Stimulated activated CD8-positive, alpha-beta memory T cell treated with anti-CD3 and anti-CD28 coated beads, Interleukin-7, amount 100 ng/mL, for 48 hours (primary cell): ENCODE data around the gene TSC22D3.

Experiments used
- DNase-seq, 2 donors: peaks; one replicate each; pipeline ENCODE4 v3.0.0-alpha.2; 2020; ENCODE audit warnings: low read depth in 1 of 2; ENCODE audit errors: extremely low read depth in 1 of 2

Gene TSC22D3

DNA sequence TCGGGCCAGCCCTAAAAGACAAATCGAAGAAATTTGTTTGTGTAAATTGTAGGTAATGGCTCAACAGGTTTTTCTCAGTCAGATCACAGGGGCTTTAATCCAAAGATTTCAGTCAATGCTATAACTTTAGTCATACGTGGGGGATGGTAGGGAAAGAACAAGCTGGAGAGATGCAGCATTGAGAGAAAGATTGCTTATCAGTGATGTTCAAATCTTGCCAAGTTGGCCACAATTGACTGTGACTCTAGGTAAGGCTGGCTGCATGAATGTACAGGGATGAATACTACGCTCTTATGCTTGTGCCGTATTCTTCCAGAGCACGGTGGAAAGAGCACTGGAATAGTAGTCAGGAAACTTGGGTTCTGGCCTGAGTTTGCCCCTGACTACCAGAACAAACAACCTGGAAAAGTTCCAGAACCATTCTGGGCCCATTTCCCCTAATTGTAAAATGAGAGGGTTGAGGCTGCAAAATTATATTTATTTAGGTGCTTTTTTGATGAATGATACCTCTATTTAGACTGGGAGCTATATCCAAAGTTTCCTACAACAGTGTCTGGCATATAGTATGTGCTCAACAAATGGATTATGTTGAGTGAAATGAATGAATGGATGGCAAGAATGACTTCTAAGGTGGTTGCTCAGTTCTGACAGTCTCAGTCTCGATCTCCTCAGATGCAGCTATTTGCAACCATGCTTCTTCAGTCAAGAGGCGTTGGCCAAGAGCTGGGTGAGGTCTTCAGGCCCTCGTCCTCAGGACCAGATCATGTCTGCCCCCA is 44.4 kb downstream of the TSC22D3 start:
- no peak for DNase-seq

DNA sequence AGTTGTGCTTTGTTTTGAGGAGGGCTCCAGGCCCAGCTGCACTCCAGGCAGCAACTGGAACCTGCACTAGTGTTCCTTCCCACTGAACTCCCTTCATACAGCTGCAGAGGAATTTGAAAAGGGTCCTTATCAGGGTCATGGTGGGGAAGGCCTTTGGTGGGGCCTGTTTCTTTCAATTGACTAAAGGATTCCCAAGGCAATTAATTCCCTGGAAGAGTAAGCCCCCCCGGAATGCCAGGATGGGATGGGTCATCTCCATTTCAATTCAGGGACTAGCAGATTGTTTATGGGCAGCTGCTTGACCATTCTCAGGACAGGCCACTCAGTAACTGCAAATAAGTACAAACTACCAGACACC is 45.3 kb downstream of the TSC22D3 start:
- no peak for DNase-seq

DNA sequence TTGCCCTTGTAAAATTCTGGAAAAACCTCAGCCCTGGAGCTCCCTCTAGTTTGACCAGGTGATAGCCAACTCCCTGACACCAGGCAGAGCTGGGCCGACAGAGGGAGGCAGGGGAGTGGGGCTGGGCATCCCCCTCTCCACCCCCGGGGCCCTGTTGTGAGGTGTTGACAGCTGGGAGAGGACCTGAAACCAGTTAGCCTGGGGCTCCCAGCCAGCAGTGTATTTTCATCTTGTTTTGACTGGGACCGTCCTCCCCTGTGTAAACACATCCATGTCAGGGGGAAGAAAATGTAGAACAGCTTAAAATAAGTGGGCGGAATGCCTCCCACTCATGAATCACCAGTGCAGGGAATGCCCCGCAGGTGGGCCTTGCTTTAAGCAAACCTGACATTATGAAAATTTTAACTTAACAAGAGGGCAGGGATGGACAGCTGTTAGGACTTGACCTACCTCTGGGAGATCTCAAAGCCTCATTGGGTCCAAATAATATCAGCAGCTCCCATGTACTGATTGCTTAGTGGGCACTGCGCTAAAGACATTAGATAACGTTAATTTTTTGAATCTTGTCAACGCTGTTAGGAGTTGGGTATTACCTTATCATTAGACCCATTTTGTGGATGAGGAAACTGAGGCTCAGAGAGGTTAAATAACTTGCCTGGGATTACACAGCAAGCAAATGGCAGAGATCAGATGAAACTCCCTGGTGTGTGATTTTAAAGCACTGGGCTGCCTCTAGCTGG is 45.9 kb downstream of the TSC22D3 start:
- no peak for DNase-seq

DNA sequence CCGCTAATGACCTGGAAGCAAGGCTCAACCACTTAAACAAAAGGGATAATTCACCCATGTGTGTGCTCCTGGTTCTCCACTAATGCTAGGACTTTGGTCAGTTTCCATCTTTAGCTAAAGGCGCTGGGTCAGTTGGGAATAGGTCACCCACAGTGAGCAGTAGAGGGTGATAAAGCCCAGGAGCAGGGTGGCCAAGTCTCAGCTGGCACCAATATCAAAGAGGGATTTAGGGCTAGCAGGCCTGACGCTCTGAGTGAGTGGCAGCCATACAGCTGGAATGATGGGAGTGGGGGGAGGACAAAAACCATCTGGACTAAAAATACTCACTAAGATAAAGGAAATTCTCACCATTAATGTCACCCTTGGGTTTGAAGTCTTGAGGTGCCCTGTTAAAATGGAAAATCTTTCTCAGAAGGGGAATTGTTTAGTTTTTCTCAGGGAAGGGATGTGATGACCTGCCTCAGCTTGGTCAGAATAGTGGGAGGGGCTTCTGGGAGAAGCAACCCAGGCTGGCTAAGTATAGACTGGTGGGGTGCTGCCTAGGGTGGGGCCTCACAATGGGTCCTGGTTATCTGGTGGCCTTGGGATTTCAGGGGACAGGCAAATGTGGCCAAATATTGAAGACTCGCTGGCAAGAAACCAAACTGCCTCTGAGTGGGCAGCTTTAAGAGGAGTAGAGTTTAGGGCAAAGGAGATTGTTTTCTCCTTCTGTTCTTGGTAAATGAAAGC is 47.1 kb downstream of the TSC22D3 start:
- no peak for DNase-seq

DNA sequence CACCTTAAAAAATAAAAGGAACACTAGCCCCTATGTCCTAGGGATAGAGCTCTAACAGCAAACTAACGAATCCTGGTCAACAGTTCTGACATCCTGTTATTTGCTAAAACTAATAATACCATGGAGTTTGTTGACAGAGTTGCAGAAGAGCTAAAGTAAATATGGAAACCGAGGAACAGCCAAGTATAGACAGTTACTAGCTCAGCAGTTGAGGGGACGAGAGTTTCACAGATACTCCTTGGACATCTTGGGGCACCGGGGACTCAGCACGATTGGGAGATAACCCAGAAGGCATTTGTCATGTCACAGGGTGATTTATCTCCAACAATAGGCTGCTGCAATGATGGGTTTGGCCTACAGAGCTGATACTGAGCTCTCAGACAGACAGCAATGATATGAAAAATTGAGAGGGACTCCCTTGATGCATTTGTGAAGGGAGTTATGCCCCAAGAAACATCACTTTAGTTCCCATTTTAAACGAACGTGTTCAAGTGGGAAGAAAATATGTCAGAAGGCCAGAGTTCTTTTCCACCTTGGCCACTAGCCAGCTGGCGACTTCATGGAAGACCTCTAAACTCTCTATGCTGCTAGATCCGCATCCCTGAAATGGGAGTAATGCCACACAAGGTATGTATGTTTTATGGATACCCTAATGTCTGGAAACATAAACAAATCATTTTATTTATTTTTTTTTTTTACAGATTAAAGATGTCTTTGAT is 48.6 kb downstream of the TSC22D3 start:
- no peak for DNase-seq

DNA sequence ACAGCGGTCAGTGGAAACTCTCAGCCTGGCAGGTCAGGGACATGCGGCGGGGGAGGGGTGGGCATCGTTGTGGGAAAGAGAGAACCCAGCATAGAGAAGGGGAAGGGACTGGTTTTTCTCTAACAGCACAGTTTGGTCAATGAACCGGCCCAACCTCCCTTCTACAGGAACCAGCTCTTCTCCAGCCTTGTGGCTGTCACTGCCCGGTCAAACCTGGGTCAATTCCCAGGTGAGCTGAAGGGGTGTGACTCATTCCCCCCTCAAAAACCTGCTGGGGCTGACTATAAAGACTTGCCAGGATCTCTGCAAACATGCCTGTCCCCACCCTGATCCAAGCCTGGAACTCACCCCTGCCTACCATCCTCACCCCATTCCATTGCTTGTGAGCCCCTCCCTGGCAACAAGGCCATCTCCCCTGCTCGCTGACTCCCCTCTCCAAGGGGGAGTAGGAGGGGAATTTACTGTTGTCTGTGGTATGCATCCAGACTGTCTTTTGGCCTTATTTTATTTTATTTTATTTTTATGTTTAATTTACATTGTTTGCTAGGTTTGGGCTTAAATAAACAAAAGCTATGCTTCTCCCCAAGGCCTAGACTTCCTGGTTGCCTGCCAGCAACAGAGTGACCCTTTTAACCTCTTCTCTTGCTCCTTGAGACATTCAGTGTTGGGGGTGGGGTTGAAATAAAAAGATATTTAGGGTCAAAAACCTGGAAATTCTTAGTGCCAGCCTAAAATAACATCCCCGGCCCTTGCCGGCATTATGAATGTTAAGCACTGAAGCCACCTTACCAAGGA is 49.6 kb downstream of the TSC22D3 start:
- no peak for DNase-seq

DNA sequence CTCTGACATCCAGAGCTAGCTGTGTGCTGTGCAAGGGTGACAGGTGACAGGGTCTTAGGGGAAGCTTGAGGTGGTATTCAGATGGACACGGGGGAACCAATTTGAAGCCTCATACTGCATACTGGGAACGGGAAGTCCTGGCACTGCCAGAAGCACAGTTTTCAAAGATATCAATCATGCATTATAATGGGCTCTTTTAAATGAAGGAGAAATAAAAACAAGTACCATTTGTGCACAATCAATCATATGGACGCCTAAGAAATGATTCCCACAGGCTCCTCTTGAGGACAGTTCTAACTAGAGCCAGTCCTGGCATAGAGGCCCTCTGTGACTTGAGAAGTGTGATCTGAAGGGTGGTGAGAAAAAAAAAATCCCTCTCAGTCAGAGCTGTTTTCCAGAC is 50.9 kb downstream of the TSC22D3 start:
- DNase-seq = no peak

DNA sequence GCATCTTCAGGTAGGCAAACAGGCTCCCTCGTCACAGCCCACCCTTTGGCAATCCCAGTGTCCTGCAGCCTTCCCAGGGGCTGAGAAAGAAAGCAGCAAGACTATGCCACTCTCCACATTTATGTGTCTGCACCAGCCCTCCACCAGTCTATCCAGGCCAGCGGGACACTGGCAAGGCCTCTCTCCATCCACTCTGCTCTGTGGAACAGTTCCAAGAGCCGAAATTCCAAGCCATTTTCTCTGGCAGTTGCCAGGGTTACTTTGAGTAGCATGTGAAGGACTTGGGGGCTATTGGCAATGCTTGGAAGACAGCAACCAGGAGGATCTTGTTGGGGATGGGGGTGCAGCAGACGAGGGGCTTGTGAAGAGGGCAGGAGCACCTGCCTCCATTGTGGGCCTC is 52.1 kb downstream of the TSC22D3 start:
- no peak for DNase-seq

DNA sequence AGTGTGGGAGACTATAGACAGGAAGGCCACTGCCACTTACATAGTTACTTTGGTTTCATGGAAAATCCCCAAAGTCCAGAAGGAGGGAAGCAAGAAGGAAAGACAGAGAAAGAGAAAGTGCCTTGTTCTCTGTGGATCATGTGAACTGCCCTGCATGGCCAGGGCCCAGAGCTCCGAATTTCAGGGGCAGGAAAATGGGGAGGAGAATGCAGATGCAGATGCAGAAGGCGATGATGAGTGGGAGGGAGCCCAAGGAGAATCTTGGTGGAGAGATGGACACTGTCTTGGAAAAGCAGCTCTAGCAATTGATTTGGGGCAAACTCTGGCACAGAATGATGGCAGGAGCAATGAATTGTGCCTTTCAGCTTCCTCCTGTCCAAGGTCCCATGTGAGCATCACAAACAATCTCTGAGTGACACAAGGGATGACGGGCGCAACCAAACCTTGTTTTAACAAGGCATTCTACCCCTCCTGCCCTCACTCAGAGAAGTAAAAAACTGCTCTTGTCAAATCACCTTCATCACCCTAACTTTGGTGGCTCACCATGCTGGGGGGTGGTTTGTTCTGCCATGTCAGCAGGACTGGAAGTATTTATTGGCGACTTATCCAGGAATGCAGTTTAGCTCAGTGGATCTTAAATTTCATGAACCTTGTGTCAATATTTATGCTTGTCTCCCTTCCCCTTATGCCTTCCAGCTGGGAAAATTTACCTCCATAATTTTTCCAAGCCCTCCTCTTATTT is 53.5 kb downstream of the TSC22D3 start:
- no peak for DNase-seq

DNA sequence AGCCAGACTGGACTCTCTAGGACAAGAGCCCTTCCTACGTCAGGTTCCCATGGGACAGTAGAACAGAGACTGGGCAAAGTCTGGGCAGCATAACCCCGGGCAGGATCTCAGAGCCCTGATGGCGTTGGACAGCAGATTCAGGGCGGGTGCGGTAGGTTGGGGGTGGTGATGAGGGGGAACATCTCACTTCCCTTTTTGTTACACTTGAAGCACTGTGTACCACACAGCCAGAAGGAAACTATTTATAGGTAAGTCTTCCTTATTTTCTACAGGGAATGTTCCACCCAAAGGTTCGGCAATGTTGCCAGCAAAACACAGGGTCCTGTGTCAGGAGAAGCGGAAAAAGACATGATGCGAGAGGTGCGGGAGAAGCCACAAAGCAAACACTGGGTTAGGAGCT is 54.3 kb downstream of the TSC22D3 start:
- DNase-seq = no peak

DNA sequence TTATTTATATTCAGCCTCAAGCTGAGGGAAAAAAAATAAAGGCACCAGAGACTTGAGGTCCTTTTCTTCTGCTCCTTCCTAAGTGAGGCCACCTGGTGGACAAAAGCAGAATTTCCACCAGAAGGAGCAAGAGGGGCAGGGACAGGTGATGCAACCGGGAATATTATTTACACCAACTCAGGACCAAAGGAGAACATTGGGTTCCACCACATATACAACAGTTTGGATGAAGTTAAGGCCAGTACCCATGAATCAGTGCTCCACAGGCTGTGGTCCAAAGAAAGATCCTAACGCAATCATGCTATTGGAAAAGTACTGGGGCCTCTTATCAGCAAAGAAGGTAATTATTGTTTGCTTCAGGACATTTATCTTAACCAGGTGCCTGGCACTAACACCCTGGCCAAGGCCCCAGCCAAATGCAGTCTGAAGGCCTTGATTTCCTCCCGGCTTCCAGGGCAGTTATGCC is 57.4 kb downstream of the TSC22D3 start:
- DNase-seq = peak in 1 of 2 donors; percentile 43

DNA sequence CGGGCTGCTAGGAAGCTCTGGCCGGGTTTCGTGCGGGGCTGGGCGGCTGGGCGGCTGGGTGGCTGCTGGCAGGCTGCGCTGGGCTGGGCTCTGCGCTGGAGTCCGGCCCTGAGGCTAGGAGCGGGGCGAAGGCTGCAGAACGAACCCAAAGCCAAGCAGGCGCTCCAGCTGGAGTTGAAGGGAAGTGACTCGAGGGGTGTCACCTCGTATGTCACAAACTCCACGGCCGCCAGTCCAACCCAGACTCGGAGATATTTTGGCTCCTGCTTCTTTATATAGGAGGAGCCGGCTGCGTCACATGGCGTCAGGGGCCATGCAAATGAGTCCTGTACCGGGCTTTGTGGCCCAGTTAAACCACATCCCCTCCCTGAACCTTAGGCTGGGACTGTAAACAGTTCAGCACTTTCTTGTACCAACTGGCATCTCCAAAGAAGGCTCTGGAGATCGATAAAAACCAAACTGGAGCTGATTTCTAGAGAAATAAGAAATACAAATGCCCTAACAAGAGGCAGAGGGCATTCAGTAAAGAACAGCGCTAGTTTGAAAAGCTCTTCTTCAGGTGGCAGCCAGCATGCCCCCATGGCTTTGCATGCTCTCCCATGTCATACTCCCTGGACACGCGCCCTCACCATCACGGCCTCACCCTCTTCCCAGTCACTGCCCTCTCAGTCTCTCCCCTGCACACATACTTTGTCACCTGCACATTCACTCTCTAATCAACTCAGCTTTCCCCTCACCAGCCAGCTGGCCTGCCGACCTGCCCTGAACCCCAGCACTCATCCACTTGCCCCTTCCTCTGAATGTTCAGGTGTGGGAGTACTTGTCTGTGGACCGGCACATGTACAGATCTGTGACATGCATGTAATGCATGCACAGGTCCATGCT is 58.5 kb downstream of the TSC22D3 start:
- peak; percentile 61 to 74 for DNase-seq

DNA sequence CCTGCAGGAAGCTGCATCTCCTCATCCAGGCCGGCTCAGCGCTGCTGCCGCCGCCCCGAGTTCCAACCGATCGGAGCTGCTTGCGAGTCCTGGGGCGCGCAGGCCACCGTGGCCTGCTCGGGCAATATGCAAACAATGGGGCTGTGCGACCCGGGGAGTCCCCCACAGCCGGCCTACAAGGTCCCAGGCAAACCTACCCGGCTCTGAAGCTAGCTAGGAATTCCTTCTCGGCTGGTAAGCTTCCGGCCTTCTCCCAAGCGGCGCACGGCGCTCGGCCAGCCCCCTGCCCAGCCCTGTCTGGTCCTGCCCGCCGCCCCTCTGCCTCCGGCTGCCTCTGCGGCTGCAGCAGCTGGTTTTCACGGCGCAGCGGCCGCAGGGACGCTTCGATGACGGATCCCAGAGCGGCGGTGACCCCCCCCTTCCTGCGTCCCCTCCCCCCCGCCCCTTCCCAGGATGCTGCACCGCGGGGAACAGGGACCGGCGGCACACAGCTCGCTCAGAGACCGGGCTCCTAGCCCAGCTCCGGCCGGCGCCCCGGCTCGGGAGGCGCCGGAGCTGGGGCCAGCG is 59.4 kb downstream of the TSC22D3 start:
- no peak for DNase-seq

DNA sequence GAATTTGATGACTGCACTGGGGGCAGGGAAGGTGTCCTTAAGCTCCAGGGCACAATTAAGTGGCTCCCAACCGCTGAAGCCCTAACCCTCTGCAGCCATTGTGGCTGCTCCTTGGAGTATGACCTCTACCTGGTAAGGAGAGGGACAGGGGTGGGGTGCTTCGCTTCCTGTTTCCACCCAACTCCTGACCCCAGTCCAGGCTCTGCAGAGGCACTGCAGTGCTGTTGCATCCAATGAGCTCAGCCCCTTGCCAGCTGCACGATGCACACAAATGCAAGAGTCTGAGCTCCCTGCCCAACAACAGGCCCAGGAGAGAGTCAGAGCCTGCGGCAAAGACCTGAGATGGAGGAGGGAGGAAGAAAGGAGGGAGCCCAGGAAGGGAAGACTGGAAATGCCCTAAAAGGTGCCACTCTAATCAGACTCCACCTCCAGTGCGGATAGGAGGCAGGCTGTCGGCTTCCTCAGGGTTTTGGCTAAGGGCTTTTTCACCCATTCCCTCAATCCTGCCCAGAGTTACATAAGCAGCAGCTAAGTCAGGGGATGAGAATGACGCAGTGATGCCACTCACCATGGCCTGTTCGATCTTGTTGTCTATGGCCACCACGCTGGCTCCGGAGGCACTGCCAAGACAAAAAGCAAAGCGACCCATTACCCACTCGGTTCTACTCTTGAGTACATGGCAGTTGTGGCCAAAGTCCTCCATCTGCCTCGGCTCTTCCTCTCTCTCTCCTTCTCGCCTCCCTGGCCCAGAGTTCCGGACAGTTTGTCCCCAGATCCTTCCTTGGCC is 60.1 kb downstream of the TSC22D3 start:
- DNase-seq = no peak

DNA sequence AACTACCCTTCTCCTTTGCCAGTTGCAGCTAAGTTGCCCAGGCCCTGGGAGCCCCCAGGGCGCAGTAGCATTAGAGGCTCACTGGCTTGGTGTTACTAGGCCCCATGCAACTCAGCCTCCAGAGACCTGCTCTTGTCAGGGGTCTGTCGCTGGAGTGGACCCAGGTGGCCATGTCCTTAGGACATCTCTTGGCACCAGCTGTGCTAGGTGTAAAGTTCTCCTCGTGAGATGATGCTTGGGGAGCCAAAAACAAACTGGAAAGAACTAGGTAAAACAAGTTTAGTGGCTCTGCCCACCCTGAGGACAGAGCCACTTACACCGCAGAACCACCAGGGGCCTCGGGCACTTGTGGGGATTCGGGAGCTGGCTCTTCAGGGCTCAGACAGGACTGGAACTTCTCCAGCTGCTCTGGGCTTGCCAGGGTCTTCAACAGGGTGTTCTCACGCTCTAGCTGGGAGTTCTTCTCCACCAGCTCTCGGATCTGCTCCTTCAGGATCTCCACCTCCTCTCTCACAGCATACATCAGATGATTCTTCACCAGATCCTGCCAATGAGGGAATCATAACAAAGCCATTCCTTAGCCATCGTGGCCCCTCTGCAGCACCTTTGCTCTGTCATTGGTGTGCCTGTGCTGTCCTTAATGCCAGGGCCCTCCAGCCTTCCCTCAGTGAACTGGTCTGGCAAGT is 61.2 kb downstream of the TSC22D3 start:
- DNase-seq = no peak

DNA sequence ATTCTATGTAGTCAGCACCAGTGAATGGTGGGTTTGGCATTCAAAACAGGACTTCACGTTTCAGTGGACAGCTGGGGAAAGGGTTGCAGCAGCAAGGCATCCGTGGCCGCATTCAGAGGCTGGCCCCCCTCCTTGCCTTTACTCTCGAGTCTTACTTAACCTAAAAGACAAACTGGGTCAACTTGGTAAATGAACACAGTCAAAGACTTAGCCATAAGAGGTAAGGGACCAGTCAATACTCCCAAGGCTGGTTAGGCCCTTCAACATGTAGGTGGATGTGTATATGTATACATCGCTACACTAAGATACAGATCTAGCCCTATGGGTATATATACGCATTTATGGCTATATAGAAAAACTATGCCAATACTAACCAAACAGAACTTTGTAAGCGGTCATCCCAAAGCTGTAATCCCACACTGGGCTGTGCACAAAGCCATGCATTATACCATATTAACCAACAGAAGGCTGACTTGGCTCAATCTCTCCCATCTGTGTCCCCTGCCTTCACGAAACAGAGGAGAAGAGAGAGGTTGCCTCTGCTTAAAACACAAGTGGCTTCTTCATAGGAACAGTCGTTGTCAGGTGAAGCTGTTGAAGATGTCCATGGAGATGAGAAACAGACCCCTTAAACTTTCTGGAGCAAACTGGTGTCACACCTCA is 61.9 kb downstream of the TSC22D3 start:
- DNase-seq = no peak

DNA sequence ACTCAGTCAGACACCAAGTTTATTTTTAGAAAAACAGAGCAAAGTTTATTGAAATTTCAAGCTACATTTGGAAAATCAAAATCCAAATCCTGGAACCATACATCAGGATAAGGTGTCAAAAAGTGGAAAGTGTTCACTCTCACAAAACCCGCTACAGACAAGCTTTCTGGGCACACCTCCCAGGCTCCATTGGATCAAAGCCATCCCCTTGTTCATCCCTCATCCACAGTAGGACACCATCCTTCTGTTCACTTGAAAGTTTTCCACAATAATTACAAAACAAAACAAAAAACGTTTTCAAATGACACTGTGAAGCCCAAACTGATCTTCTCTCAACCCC is 62.4 kb downstream of the TSC22D3 start:
- DNase-seq = no peak
